Measurements from ENCODE around the gene HOXA6. TPM values are rescaled to one million over a fixed set of nuclear protein-coding genes. Genes with fewer than 3 reads are reported as not detected.

The HOXA6 gene
- total RNA-seq, 1 donor from 2014 or later = not detected

GRCh38 chr7:27131390-27131819 is 16.2 kb downstream of the HOXA6 start:
- H3K9ac ChIP-seq = no peak overlapping the region
- H3K79me2 ChIP-seq (ENCODE audit: low read depth) = no peaks in the 10 kb centered on the region
- Mint-ChIP-seq H3K4me1 (no peaks in the 10 kb centered on the region), H3K4me3 (peak overlapping the region; percentile 50), H3K27ac (no peak overlapping the region), H3K27me3 (ENCODE audit: insufficient read depth, low read depth) (peaks cover 86% of the 10 kb centered on the region), H3K36me3 (peaks cover 2% of the 10 kb centered on the region), H3K9me3 (peaks cover 21% of the 10 kb centered on the region)
- no peak for DNase-seq (ENCODE audit: low spot score)
- no peaks in the 10 kb centered on the region for H3K9me3 ChIP-seq (ENCODE audit: low read depth)
- TF ChIP-seq EZH2phosphoT487 (IDR thresholded peaks at IDR 0.05) (no peak), EZH2 (IDR thresholded peaks at IDR 0.05) (peak; percentile 56)
- H3K36me3 ChIP-seq = no peaks in the 10 kb centered on the region
- no peak overlapping the region for H2AFZ ChIP-seq (replicated peaks)
- peaks cover 100% of the 10 kb centered on the region for H3K27me3 ChIP-seq
- peak overlapping the region; percentile 62 for H3K4me2 ChIP-seq
- no peaks in the 10 kb centered on the region for H3K4me1 ChIP-seq
- peak overlapping the region; percentile 41 for H3K4me3 ChIP-seq
- H3K27ac ChIP-seq = no peak overlapping the region
- H3F3A ChIP-seq (ENCODE audit: low read depth) = no peaks in the 10 kb centered on the region
- H4K20me1 ChIP-seq (ENCODE audit: low read depth) = peaks cover 77% of the 10 kb centered on the region

GRCh38 chr7:27130540-27131389 is 16.8 kb downstream of the HOXA6 start, which contains the start of gene HOXA4:
Gene HOXA4 (minus strand): TSS chr7:27130757. CDS start chr7:27130733, 24 bp downstream.
- no peak within 1 kb of the TSS for H3K27ac Mint-ChIP-seq

GRCh38 chr7:27129729-27130539 is 17.6 kb downstream of the HOXA6 start:
- Histone ChIP-seq H3F3A (ENCODE audit: low read depth) (no peaks in the 10 kb centered on the region), H3K79me2 (ENCODE audit: low read depth) (no peaks in the 10 kb centered on the region), H3K4me1 (no peaks in the 10 kb centered on the region), H3K9ac (no peak overlapping the region), H4K20me1 (ENCODE audit: low read depth) (peaks cover 77% of the 10 kb centered on the region), H3K4me3 (peak overlapping the region; percentile 41), H3K4me2 (peak overlapping the region; percentile 62), H3K36me3 (no peaks in the 10 kb centered on the region), H3K27me3 (peaks cover 100% of the 10 kb centered on the region), H3K9me3 (ENCODE audit: low read depth) (no peaks in the 10 kb centered on the region), H2AFZ (replicated peaks) (no peak overlapping the region), H3K27ac (no peak overlapping the region)
- peaks cover 2% of the 10 kb centered on the region for H3K36me3 Mint-ChIP-seq
- peaks cover 21% of the 10 kb centered on the region for H3K9me3 Mint-ChIP-seq
- no peak overlapping the region for H3K27ac Mint-ChIP-seq
- TF ChIP-seq EZH2phosphoT487 (IDR thresholded peaks at IDR 0.05) (peak; percentile 14), EZH2 (IDR thresholded peaks at IDR 0.05) (peak; percentile 79), CTCF (IDR thresholded peaks at IDR 0.05) (no peak)
- H3K4me3 Mint-ChIP-seq = no peak overlapping the region
- peak; percentile 44 for DNase-seq (ENCODE audit: low spot score)
- H3K27me3 Mint-ChIP-seq (ENCODE audit: insufficient read depth, low read depth) = peaks cover 85% of the 10 kb centered on the region
- H3K4me1 Mint-ChIP-seq = no peaks in the 10 kb centered on the region

More at GRCh38 chr7:27130540-27131389, 16.8 kb downstream of the HOXA6 start, which contains the start of gene HOXA4:
- Mint-ChIP-seq H3K36me3 (peaks cover 2% of the 10 kb centered on the region), H3K4me1 (no peaks in the 10 kb centered on the region), H3K4me3 (peak within 1 kb of the TSS; percentile 69), H3K27me3 (ENCODE audit: insufficient read depth, low read depth) (peaks cover 85% of the 10 kb centered on the region), H3K9me3 (peaks cover 21% of the 10 kb centered on the region)
- H3K9ac ChIP-seq = no peak within 1 kb of the TSS
- H3K36me3 ChIP-seq = no peaks in the 10 kb centered on the region
- peak within 1 kb of the TSS; percentile 41 for H3K4me3 ChIP-seq
- TF ChIP-seq CTCF (IDR thresholded peaks at IDR 0.05) = no peak
- TF ChIP-seq EZH2 (IDR thresholded peaks at IDR 0.05) = peak; percentile 90
- TF ChIP-seq EZH2phosphoT487 (IDR thresholded peaks at IDR 0.05) = peak; percentile 91
- H4K20me1 ChIP-seq (ENCODE audit: low read depth) = peaks cover 77% of the 10 kb centered on the region
- peak; percentile 79 for DNase-seq (ENCODE audit: low spot score)
- H3K79me2 ChIP-seq (ENCODE audit: low read depth) = no peaks in the 10 kb centered on the region
- no peaks in the 10 kb centered on the region for H3F3A ChIP-seq (ENCODE audit: low read depth)
- H3K9me3 ChIP-seq (ENCODE audit: low read depth) = no peaks in the 10 kb centered on the region
- H3K4me2 ChIP-seq = peak within 1 kb of the TSS; percentile 62
- H2AFZ ChIP-seq (replicated peaks) = peak within 1 kb of the TSS; percentile 68
- no peaks in the 10 kb centered on the region for H3K4me1 ChIP-seq
- peaks cover 100% of the 10 kb centered on the region for H3K27me3 ChIP-seq
- H3K27ac ChIP-seq = no peak within 1 kb of the TSS

Measured in neural progenitor cell (in vitro differentiated cells).